PFSK-1 (cell line): ENCODE data around the gene ACACA.

Source experiments
- FOXP2 ChIP-seq: optimal IDR thresholded peaks from 2 replicates; pipeline ENCODE3; 2011; ENCODE audit warnings: borderline replicate concordance, control low read depth, inconsistent platforms; ENCODE audit not compliant: insufficient read depth; ENCODE audit errors: extremely low read length, extremely low read depth
- POLR2AphosphoS5 ChIP-seq: IDR thresholded peaks from 2 replicates; pipeline ENCODE4 v1.6.1; 2012; ENCODE audit warnings: low read depth, mild to moderate bottlenecking, control low read depth, low read length, moderate library complexity
- SIN3A ChIP-seq: IDR thresholded peaks from 2 replicates; pipeline ENCODE4 v1.6.1; 2012; ENCODE audit warnings: mild to moderate bottlenecking, low read length, moderate library complexity, borderline replicate concordance; ENCODE audit not compliant: insufficient read depth
- TAF1 ChIP-seq: IDR thresholded peaks from 2 replicates; pipeline ENCODE4 v1.6.1; 2012; ENCODE audit warnings: low read length, control low read depth, borderline replicate concordance; ENCODE audit not compliant: insufficient read depth
- TF ChIP-seq, protein P1 (sequence below), 2 experiments: IDR thresholded peaks; 2 replicates each; pipeline versions ENCODE4 v1.6.1 to v1.8.0; 2011 to 2012; ENCODE audit warnings: low read depth in 2 of 2, low read length in 2 of 2, control low read depth in 1 of 2, inconsistent platforms in 1 of 2, mild to moderate bottlenecking in 1 of 2, moderate library complexity in 1 of 2; ENCODE audit not compliant: insufficient read depth in 1 of 2

Gene ACACA

GRCh38 chr17:37176723-37177122 is 229.9 kb downstream of the ACACA start:
- no peak for TF ChIP-seq POLR2AphosphoS5
- TF ChIP-seq, protein P1, sequence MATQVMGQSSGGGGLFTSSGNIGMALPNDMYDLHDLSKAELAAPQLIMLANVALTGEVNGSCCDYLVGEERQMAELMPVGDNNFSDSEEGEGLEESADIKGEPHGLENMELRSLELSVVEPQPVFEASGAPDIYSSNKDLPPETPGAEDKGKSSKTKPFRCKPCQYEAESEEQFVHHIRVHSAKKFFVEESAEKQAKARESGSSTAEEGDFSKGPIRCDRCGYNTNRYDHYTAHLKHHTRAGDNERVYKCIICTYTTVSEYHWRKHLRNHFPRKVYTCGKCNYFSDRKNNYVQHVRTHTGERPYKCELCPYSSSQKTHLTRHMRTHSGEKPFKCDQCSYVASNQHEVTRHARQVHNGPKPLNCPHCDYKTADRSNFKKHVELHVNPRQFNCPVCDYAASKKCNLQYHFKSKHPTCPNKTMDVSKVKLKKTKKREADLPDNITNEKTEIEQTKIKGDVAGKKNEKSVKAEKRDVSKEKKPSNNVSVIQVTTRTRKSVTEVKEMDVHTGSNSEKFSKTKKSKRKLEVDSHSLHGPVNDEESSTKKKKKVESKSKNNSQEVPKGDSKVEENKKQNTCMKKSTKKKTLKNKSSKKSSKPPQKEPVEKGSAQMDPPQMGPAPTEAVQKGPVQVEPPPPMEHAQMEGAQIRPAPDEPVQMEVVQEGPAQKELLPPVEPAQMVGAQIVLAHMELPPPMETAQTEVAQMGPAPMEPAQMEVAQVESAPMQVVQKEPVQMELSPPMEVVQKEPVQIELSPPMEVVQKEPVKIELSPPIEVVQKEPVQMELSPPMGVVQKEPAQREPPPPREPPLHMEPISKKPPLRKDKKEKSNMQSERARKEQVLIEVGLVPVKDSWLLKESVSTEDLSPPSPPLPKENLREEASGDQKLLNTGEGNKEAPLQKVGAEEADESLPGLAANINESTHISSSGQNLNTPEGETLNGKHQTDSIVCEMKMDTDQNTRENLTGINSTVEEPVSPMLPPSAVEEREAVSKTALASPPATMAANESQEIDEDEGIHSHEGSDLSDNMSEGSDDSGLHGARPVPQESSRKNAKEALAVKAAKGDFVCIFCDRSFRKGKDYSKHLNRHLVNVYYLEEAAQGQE (IDR thresholded peaks at IDR 0.05; ENCODE audit: insufficient read depth in 1 of 2, low read depth in 2 of 2, low read length in 2 of 2): no peak
- TF ChIP-seq FOXP2: no peak
- TF ChIP-seq TAF1: no peak
- TF ChIP-seq SIN3A: no peak

DNA sequence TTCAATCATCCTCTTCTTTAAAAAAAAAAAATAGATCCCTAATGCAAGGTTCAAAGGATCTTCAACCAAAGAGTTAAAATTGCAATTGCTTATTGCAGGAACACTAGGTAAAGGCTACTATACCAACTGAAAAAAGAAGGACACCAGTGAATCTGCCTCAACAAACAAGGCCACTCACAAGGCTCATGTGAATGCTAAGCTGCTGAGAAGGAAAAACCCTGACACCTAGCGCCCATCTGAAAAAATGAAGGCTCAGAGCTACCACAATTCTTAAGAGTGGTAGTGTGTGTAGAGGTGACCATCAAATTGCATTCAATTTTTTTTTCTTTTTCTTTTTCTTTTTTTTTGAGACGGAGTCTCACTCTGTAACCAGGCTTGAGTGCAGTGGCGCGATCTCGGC is 232.4 kb downstream of the ACACA start:
- no peak for TF ChIP-seq SIN3A
- no peak for TF ChIP-seq TAF1
- TF ChIP-seq, protein P1 (IDR thresholded peaks at IDR 0.05; ENCODE audit: insufficient read depth in 1 of 2, low read depth in 2 of 2, low read length in 2 of 2): no peak

DNA sequence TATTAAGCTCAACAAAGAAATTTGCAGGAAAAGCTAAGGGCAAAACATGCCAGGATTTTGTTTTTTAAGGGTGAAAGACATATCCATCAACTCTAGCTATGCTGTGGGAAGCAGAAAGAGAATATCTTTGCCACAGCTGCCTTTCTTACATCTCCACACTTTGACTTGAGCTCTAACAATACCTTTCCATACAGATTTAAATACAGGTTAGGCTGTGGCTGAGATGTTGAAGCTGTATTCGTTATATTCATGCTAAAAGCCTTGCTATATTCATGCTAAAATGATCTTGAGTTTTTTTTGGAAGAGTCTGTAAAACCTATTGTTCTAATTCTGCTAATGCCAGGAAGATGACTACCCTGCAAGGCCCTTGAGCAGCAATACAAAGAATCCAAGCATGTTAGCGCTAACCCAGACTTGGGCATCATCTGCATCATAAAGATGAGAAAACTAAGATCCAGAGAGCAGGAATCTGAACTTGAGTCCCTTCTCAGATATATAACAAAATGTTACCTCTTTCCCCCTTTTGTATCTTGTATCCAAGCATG is 235.7 kb downstream of the ACACA start:
- TF ChIP-seq POLR2AphosphoS5: no peak
- TF ChIP-seq TAF1: no peak
- TF ChIP-seq, protein P1 (IDR thresholded peaks at IDR 0.05; ENCODE audit: insufficient read depth in 1 of 2, low read depth in 2 of 2, low read length in 2 of 2): no peak
- TF ChIP-seq FOXP2: no peak
- TF ChIP-seq SIN3A: no peak

DNA sequence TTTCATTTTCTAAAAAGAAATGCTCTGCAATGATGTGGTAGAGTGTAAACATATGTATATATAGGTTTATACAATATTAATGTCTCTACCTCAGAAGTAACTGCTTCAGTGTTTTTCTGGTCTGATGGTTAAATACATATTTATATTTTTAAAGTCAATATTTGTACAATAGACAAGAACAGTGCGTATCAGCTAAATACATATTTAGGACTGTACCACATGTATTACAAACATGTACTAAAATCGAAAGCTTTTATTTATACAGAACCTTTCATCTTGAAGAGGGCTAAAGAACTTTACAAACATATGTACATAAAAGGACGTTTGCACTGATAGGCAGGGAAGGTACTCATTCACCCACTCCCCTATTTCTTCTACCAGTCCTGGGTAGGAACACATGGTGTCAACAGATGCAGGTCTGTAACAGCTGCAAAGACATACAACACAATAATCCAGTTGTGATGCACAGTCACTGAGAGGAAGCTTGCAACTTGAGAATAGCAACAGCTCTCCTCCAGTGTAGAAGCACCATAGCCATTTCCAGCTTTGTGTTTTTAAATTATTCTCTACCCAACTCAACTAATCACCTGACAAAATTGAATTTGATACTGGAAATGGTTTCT is 237.8 kb downstream of the ACACA start:
- TF ChIP-seq, protein P1 (IDR thresholded peaks at IDR 0.05; ENCODE audit: insufficient read depth in 1 of 2, low read depth in 2 of 2, low read length in 2 of 2): no peak
- no peak for TF ChIP-seq FOXP2
- no peak for TF ChIP-seq TAF1
- TF ChIP-seq POLR2AphosphoS5: no peak
- no peak for TF ChIP-seq SIN3A
